GM23338 (cell line): Measurements from ENCODE around the gene MED17. TPM values are rescaled to one million over a fixed set of nuclear protein-coding genes. Genes with fewer than 3 reads are reported as not detected.

ENCODE experiments used
- ATAC-seq: fragments of 200-7000 bp; cut with Tn5 transposase; 3 replicates; pipeline ENCODE4 v1.9.1; 2020
- DNase-seq: peaks from one replicate; pipeline ENCODE4 v3.0.0-alpha.2; 2015; ENCODE audit warnings: low spot score
- H2AFZ ChIP-seq: fragments of 200-600 bp; sonication (generic); 2 replicates; pipeline ENCODE4 v1.8.0; 2016; ENCODE audit warnings: antibody characterized with exemption, mild to moderate bottlenecking, moderate library complexity
- H3F3A ChIP-seq: fragments of 200-600 bp; sonication (generic); replicated peaks from 2 replicates; pipeline ENCODE4 v1.8.0; 2017; ENCODE audit warnings: antibody characterized with exemption, mixed run types, low read depth
- H3K27ac ChIP-seq: fragments of 200-600 bp; sonication (generic); 2 replicates; pipeline ENCODE4 v1.6.1; 2016; ENCODE audit warnings: low read depth
- H3K27me3 ChIP-seq: fragments of 200-600 bp; sonication (generic); 2 replicates; pipeline ENCODE4 v1.8.0; 2016; ENCODE audit warnings: mild to moderate bottlenecking, mixed run types, moderate library complexity; ENCODE audit not compliant: insufficient read depth
- H3K36me3 ChIP-seq: fragments of 200-600 bp; sonication (generic); 2 replicates; pipeline ENCODE4 v1.8.0; 2016; ENCODE audit warnings: mild to moderate bottlenecking; ENCODE audit not compliant: insufficient read depth
- H3K4me1 ChIP-seq: fragments of 200-600 bp; sonication (generic); 2 replicates; pipeline ENCODE4 v1.8.0; 2016; ENCODE audit warnings: mild to moderate bottlenecking, moderate library complexity; ENCODE audit not compliant: insufficient read depth
- H3K4me2 ChIP-seq: fragments of 200-600 bp; sonication (generic); 2 replicates; pipeline ENCODE4 v1.7.1; 2017; ENCODE audit warnings: mixed run types
- H3K4me3 ChIP-seq: fragments of 200-600 bp; sonication (generic); 2 replicates; pipeline ENCODE4 v1.6.1; 2016; ENCODE audit warnings: mixed run types
- H3K79me2 ChIP-seq: fragments of 200-600 bp; sonication (generic); replicated peaks from 2 replicates; pipeline ENCODE4 v1.8.0; 2017; ENCODE audit warnings: mild to moderate bottlenecking; ENCODE audit not compliant: insufficient read depth
- H3K9me2 ChIP-seq: fragments of 200-600 bp; sonication (generic); 2 replicates; pipeline ENCODE4 v1.8.0; 2017; ENCODE audit not compliant: insufficient read depth
- H4K20me1 ChIP-seq: fragments of 200-600 bp; sonication (generic); replicated peaks from 2 replicates; pipeline ENCODE4 v1.8.0; 2017; ENCODE audit warnings: mild to moderate bottlenecking; ENCODE audit not compliant: insufficient read depth
- H3K27ac Mint-ChIP-seq: 2 replicates; pipeline ENCODE4 v1.8.0; 2020; ENCODE audit warnings: inconsistent platforms, mild to moderate bottlenecking, moderate library complexity, mixed read lengths
- H3K27me3 Mint-ChIP-seq: 3 replicates; pipeline ENCODE4 v1.8.0; 2022; ENCODE audit warnings: low read depth, mild to moderate bottlenecking, moderate library complexity, mixed read lengths, inconsistent platforms; ENCODE audit not compliant: insufficient read depth, poor library complexity
- H3K36me3 Mint-ChIP-seq: 3 replicates; pipeline ENCODE4 v1.8.0; 2021; ENCODE audit warnings: low read depth, mild to moderate bottlenecking, inconsistent platforms, moderate library complexity, mixed read lengths
- H3K4me1 Mint-ChIP-seq: 3 replicates; pipeline ENCODE4 v1.8.0; 2020; ENCODE audit warnings: mild to moderate bottlenecking, inconsistent platforms, mixed read lengths
- H3K4me3 Mint-ChIP-seq: 3 replicates; pipeline ENCODE4 v1.8.0; 2021; ENCODE audit warnings: moderate library complexity, mild to moderate bottlenecking, inconsistent platforms, mixed read lengths
- H3K9me3 Mint-ChIP-seq: 3 replicates; pipeline ENCODE4 v1.8.0; 2020; ENCODE audit warnings: moderate library complexity, mild to moderate bottlenecking, inconsistent platforms, mixed read lengths
- CREB1 ChIP-seq: fragments of 250-450 bp; sonication (Bioruptor Pico); IDR thresholded peaks from 2 replicates; pipeline ENCODE4 v1.5.0; 2020; ENCODE audit warnings: low read depth, mild to moderate bottlenecking, moderate library complexity
- ETS1 ChIP-seq: IDR thresholded peaks from 2 replicates; pipeline ENCODE4 v1.6.1; 2016; ENCODE audit warnings: antibody characterized with exemption
- EZH2 ChIP-seq: fragments of 200-600 bp; sonication (generic); IDR thresholded peaks from one replicate; pipeline ENCODE4 v1.8.0; 2017; ENCODE audit warnings: antibody characterized with exemption, mild to moderate bottlenecking, low read depth; ENCODE audit not compliant: unreplicated experiment
- EZH2phosphoT487 ChIP-seq: fragments of 200-600 bp; sonication (generic); IDR thresholded peaks from one replicate; pipeline ENCODE4 v1.8.1; 2018; ENCODE audit warnings: antibody characterized with exemption; ENCODE audit not compliant: unreplicated experiment
- JUNB ChIP-seq: IDR thresholded peaks from one replicate; pipeline ENCODE4 v1.6.1; 2016; ENCODE audit warnings: antibody characterized with exemption; ENCODE audit not compliant: unreplicated experiment
- NANOG ChIP-seq: IDR thresholded peaks from 2 replicates; pipeline ENCODE4 v1.6.1; 2016; ENCODE audit warnings: antibody characterized with exemption, borderline replicate concordance
- REST ChIP-seq: IDR thresholded peaks from one replicate; pipeline ENCODE4 v1.6.1; 2018; ENCODE audit warnings: antibody characterized with exemption; ENCODE audit not compliant: unreplicated experiment
- STAT1 ChIP-seq: IDR thresholded peaks from one replicate; pipeline ENCODE4 v1.6.1; 2016; ENCODE audit warnings: antibody characterized with exemption; ENCODE audit not compliant: unreplicated experiment
- ZNF114 ChIP-seq: fragments of 250-450 bp; sonication (Bioruptor Pico); IDR thresholded peaks from 2 replicates; pipeline ENCODE4 v1.5.0; 2020; ENCODE audit warnings: mild to moderate bottlenecking, moderate library complexity
- ZNF331 ChIP-seq: fragments of 250-450 bp; sonication (Bioruptor Pico); IDR thresholded peaks from 2 replicates; pipeline ENCODE4 v1.5.0; 2020; ENCODE audit warnings: low read depth, mild to moderate bottlenecking, moderate library complexity
- polyA plus RNA-seq: library from polyadenylated mRNA; unstranded; fragments of >200 nt; fragmentation: Nextera tagmentation; extraction: Ambion mirVana; gene quantifications from 2 replicates; pipeline ENCODE4 v1.2.1, GENCODE V29; 2016
- total RNA-seq: library from RNA; depleted of rRNA; stranded (reverse); fragments of >200 nt; shearing (Covaris generic); gene quantifications from 2 replicates; pipeline ENCODE4 v1.2.3, GENCODE V29; 2014

The MED17 gene
- total and polyA plus RNA-seq, 2 experiments from 2014 or later, result 19.1 to 31.2 TPM

- TF ChIP-seq JUNB (no peak), CREB1 (no peak; the same call in none of the 2 replicates), STAT1 (no peak), NANOG (no peak), ZNF331 (CRISPR knock-in tag) (no peak), REST (no peak), EZH2 (no peak)
Observed at GRCh38 chr11:93784935-93785360, 866 bp downstream of the MED17 start (continued).

- H3K27me3 ChIP-seq, result no peaks in the 10 kb centered on the region
- Mint-ChIP-seq H3K36me3 (peaks cover 94% of the 10 kb centered on the region), H3K4me3 (no peak overlapping the region), H3K9me3 (no peaks in the 10 kb centered on the region), H3K4me1 (peaks cover 5% of the 10 kb centered on the region; the same call in 2 of the 3 replicates), H3K27ac (no peak overlapping the region), H3K27me3 (no peaks in the 10 kb centered on the region)
- H3K9me2 ChIP-seq, result no peaks in the 10 kb centered on the region
- peaks cover 6% of the 10 kb centered on the region; the same call in 1 of the 2 replicates for H3K4me1 ChIP-seq
- H3K4me3 ChIP-seq, result no peak overlapping the region
- no peak overlapping the region for H3K27ac ChIP-seq
- peaks cover 87% of the 10 kb centered on the region for H3K36me3 ChIP-seq
- DNase-seq (no peak), ATAC-seq (no peak)
- TF ChIP-seq ETS1 (no peak), JUNB (no peak), ZNF114 (CRISPR knock-in tag) (no peak), EZH2phosphoT487 (no peak), REST (no peak), CREB1 (no peak)
- H3K79me2 ChIP-seq, result peaks cover 50% of the 10 kb centered on the region
- H3K4me2 ChIP-seq, result no peak overlapping the region
- H4K20me1 ChIP-seq, result peaks cover 43% of the 10 kb centered on the region
- H2AFZ ChIP-seq, result no peak overlapping the region
- H3F3A ChIP-seq, result peaks cover 5% of the 10 kb centered on the region; the same call in 1 of the 2 replicates
Observed at GRCh38 chr11:93791493-93791892, 7.4 kb downstream of the MED17 start.
